ENCODE results near the gene PGM2. TPM values are rescaled to one million over a fixed set of nuclear protein-coding genes. Genes with fewer than 3 reads are reported as not detected.

Gene PGM2
- total and polyA plus RNA-seq, 10 of the 15 experiments (the other 5 are each of a cell fraction or from before 2014, with no cell fraction given): 11.9 to 41.7 (median 37.1) TPM

- TF ChIP-seq CUX1 (IDR thresholded peaks at IDR 0.05; ENCODE audit: insufficient replicate concordance, low read depth, low read length): no peak
- no peak for TF ChIP-seq GATAD2B (conservative IDR thresholded peaks at IDR 0.05; ENCODE audit: low read depth)
These were observed 12.9 kb downstream of the PGM2 start (continued) for GRCh38 chr4:37839426-37839825.

GRCh38 chr4:37844204-37844603 lies 17.7 kb downstream of the PGM2 start:
- FAIRE-seq (no peak), ATAC-seq (no peak), DNase-seq (ENCODE audit: low read depth, low spot score) (no peak)
- no peak overlapping the region for H2AFZ ChIP-seq (ENCODE audit: control insufficient read depth, low read depth, low read length)
- RAD21 ChIA-PET (ENCODE audit: unreplicated experiment): no interaction called here
- no peaks in the 10 kb centered on the region for H3K27me3 ChIP-seq (replicated peaks in 1 of 2; ENCODE audit: control insufficient read depth in 2 of 2, insufficient read depth in 2 of 2, low read length in 1 of 2)
- BruUV-seq (replicated peaks): no TSS peak
- H3K4me2 ChIP-seq (ENCODE audit: control insufficient read depth, insufficient read depth): no peak overlapping the region
- H3K4me3 ChIP-seq: no peak overlapping the region
- WGBS (ENCODE audit: insufficient coverage, insufficient replicate concordance, low lambda C conversion rate, missing lambda C conversion rate): 98% methylated on average over 5 of the region's 5 CpGs
- H3K27ac ChIP-seq (ENCODE audit: control insufficient read depth, insufficient read depth): no peak overlapping the region
- no peak overlapping the region for H3K9ac ChIP-seq (ENCODE audit: control insufficient read depth, insufficient read depth, low read length)
- no peaks in the 10 kb centered on the region for H3K4me1 ChIP-seq (ENCODE audit: control insufficient read depth, insufficient read depth, low read length)
- no peaks in the 10 kb centered on the region for H3K79me2 ChIP-seq (ENCODE audit: control insufficient read depth, insufficient read depth, low read length)
- no peaks in the 10 kb centered on the region for H3K9me3 ChIP-seq (replicated peaks; ENCODE audit: control insufficient read depth, insufficient read depth, low read length)
- no peaks in the 10 kb centered on the region for H4K20me1 ChIP-seq (ENCODE audit: control insufficient read depth, insufficient read depth)
- SMC1A ChIA-PET (ENCODE audit: uncharacterized antibody, unreplicated experiment): interaction anchor here (1.4 kb wide), 1 partner anchor 9 kb away, joined by 3 read pairs; no protein-coding TSS in a partner anchor
- H3K36me3 ChIP-seq (ENCODE audit: control insufficient read depth in 2 of 2, insufficient read depth in 2 of 2, low read length in 1 of 2): peaks cover 6 to 25% of the 10 kb centered on the region in 2 experiments
- intact Hi-C loops (cut with micrococcal nuclease; ENCODE audit: unreplicated experiment): no loop called here
- POLR2A ChIA-PET: interaction anchor here (0.7 kb wide), 1 partner anchor 16 kb away, joined by 4 read pairs; no protein-coding TSS in a partner anchor
- CTCF ChIA-PET: no interaction called here
- in situ Hi-C loops (cut with MboI): no loop called here
- no peak for TF ChIP-seq MAX (IDR thresholded peaks at IDR 0.05; ENCODE audit: low read depth, low read length)
- no peak for TF ChIP-seq SIX5 (IDR thresholded peaks at IDR 0.05; ENCODE audit: low read depth, low read length, severe bottlenecking)
- no peak for TF ChIP-seq RUNX3 (IDR thresholded peaks at IDR 0.05; ENCODE audit: low read length)
- TF ChIP-seq EED (IDR thresholded peaks at IDR 0.05; ENCODE audit: low read depth): no peak
- TF ChIP-seq ZBED1 (IDR thresholded peaks at IDR 0.05; ENCODE audit: borderline replicate concordance): no peak
- no peak for TF ChIP-seq PAX8 (IDR thresholded peaks at IDR 0.05)
- no peak for TF ChIP-seq KLF5 (IDR thresholded peaks at IDR 0.05; ENCODE audit: partially characterized antibody)
- no peak for TF ChIP-seq ASH2L (IDR thresholded peaks at IDR 0.05; ENCODE audit: borderline replicate concordance, low read depth)
- TF ChIP-seq USF1 (IDR thresholded peaks at IDR 0.05; ENCODE audit: borderline replicate concordance, extremely low read length, insufficient read depth, low read depth, low read length): no peak
- no peak for TF ChIP-seq SKIL (IDR thresholded peaks at IDR 0.05; ENCODE audit: low read depth, poor library complexity, severe bottlenecking)
- TF ChIP-seq BHLHE40 (IDR thresholded peaks at IDR 0.05; ENCODE audit: borderline replicate concordance in 1 of 2, low read depth in 2 of 2, low read length in 1 of 2): no peak
